DOHH2 (cell line): ENCODE data around the gene GBA3.

ENCODE experiments used
- EZH2phosphoT487 ChIP-seq: fragments of 200-600 bp; sonication (generic); IDR thresholded peaks from 2 replicates; pipeline ENCODE4 v1.6.1; 2017; ENCODE audit warnings: borderline replicate concordance, mild to moderate bottlenecking, antibody characterized with exemption, low read length, moderate library complexity, mixed read lengths
- TF ChIP-seq, protein P1 (sequence below): fragments of 200-600 bp; sonication (generic); IDR thresholded peaks from one replicate; pipeline ENCODE4 v1.5.1; 2014; ENCODE audit warnings: antibody characterized with exemption, mild to moderate bottlenecking, low read depth, low read length; ENCODE audit not compliant: poor library complexity, severe bottlenecking

DNA sequence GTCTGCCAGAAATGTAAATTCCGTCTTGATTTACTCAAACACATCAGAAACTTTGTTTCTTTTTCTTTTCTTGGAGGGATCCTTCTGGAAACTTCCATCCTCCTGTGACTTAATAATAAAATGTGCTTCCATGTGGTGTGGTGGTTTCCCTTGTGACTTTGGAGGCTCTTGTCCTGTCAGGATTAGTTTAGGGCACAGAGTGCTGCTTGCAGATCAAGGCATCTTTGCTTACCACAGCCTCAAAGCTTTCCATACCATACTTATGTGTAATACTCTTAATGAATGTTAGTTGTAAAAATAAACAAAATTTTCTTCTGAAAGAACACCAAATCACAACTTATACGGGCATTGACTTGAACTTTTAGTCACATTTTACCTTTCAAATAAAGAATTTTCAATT lies 27.4 kb downstream of the GBA3 start:
- TF ChIP-seq, protein P1, sequence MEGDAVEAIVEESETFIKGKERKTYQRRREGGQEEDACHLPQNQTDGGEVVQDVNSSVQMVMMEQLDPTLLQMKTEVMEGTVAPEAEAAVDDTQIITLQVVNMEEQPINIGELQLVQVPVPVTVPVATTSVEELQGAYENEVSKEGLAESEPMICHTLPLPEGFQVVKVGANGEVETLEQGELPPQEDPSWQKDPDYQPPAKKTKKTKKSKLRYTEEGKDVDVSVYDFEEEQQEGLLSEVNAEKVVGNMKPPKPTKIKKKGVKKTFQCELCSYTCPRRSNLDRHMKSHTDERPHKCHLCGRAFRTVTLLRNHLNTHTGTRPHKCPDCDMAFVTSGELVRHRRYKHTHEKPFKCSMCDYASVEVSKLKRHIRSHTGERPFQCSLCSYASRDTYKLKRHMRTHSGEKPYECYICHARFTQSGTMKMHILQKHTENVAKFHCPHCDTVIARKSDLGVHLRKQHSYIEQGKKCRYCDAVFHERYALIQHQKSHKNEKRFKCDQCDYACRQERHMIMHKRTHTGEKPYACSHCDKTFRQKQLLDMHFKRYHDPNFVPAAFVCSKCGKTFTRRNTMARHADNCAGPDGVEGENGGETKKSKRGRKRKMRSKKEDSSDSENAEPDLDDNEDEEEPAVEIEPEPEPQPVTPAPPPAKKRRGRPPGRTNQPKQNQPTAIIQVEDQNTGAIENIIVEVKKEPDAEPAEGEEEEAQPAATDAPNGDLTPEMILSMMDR: no peak
- no peak for TF ChIP-seq EZH2phosphoT487
